K562 (cell line): ENCODE measurements around the gene UBE2D3.

ENCODE experiments used
- LEF1 ChIP-seq: fragments of 450-650 bp; IDR thresholded peaks from 2 replicates; pipeline ENCODE4 v1.6.1; 2016; ENCODE audit warnings: mild to moderate bottlenecking
- XRCC3 ChIP-seq: fragments of 450-650 bp; IDR thresholded peaks from 2 replicates; pipeline ENCODE4 v1.6.1; 2017; ENCODE audit warnings: mild to moderate bottlenecking, moderate library complexity

DNA sequence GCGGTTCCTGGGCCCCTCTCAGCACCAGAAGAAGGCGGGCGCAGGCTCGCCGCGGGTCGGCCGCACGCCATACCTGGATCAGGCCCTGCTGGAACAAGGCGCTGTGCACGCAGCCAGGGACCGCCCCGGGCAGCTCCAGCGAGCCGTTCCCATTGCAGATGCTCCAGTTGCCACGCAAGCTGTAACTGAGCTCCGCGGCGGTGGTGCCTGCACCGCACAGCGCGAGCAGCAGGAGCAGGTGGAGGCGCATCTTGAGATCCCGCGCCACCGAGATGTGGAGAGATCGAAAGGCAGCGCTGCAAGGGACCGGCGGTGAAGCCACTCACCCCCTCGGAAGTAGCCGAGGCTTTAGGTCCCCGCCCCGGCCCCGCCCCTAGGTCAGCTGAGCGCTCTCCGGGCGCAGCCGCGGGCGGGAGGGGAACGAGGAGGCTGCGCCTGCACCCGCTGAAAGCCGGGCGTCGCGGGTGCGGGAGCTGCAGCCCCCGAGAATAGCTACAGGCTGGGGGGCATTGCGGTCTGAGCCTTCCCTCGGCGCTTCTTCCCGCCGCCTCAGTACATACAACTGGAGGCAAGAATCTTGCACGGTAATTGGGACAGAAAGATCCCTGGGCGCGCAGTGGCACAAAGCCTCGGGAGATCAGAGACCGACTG lies 66.6 kb downstream of the UBE2D3 start, which contains the start of gene MANBA:
- no peak for TF ChIP-seq XRCC3
- no peak for TF ChIP-seq LEF1
